Ovary (tissue), 9 donors: ENCODE data around the gene GADD45A. TPM values are rescaled to one million over a fixed set of nuclear protein-coding genes. Genes with fewer than 3 reads are reported as not detected.

Experiments used
- DNase-seq, 5 donors: peaks; one replicate each; pipeline ENCODE4 v3.0.0-alpha.2; 2019 to 2020
- H3K27ac ChIP-seq, 2 donors: fragments of 200-600 bp; one replicate each; pipeline versions ENCODE4 v1.5.1 to v1.8.0; 2019 to 2022
- H3K27me3 ChIP-seq: fragments of 200-600 bp; one replicate; pipeline ENCODE4 v1.8.0; 2022
- H3K36me3 ChIP-seq: fragments of 200-600 bp; sonication (generic); one replicate; pipeline ENCODE4 v1.5.1; 2019
- H3K4me1 ChIP-seq: one replicate; pipeline ENCODE4 v1.8.1; 2013; ENCODE audit warnings: mild to moderate bottlenecking, moderate library complexity; ENCODE audit not compliant: insufficient read depth
- H3K4me3 ChIP-seq: fragments of 200-600 bp; sonication (generic); one replicate; pipeline ENCODE4 v1.5.1; 2017
- H3K9me3 ChIP-seq, 2 donors: fragments of 200-600 bp in 1 of 2; sonication (generic) in 1 of 2; one replicate each; pipeline versions ENCODE4 v1.5.1 to v1.8.1; 2013 to 2019; ENCODE audit warnings: mild to moderate bottlenecking in 1 of 2, moderate library complexity in 1 of 2
- CTCF ChIP-seq, 3 donors: fragments of 450-650 bp in 2 of 3; fragments of 200-600 bp in 1 of 3; IDR thresholded peaks; one replicate each; pipeline versions ENCODE4 v1.5.1 to v1.8.0; 2016 to 2022; ENCODE audit warnings: antibody characterized with exemption in 3 of 3, mild to moderate bottlenecking in 1 of 3
- EP300 ChIP-seq: sonication (generic); formaldehyde crosslinking; IDR thresholded peaks from one replicate; pipeline ENCODE4 v1.6.1; 2017; ENCODE audit warnings: antibody characterized with exemption
- POLR2A ChIP-seq: fragments of 450-650 bp; IDR thresholded peaks from one replicate; pipeline ENCODE4 v1.6.1; 2017; ENCODE audit warnings: antibody characterized with exemption, mild to moderate bottlenecking, moderate library complexity
- WGBS, 3 donors: extraction: QIAGEN DNeasy Blood & Tissue Kit in 1 of 3; methylation state at CpG; one replicate each; pipeline versions ENCODE4 v1.1.5 to v1.1.7; 2013 to 2017; 5-methylcytosine and 5-hydroxymethylcytosine counted together
- intact Hi-C, 4 donors: fragments of 100-400 bp; cut with DNase I; formaldehyde crosslinking; loops; one replicate each; pipeline versions ENCODE4 v1.11.0 to v1.15.1; 2022 to 2023
- polyA plus RNA-seq, 2 donors: library from polyadenylated mRNA; stranded (reverse); fragments of 200-250 nt in 1 of 2; fragments of 350-450 nt in 1 of 2; fragmentation: Illumina TruSeq in 1 of 2; extraction: RNeasy Lipid Tissue Mini Kit (QIAGEN cat#74804) in 1 of 2; gene quantifications; one replicate each; pipeline ENCODE4 v1.2.3, GENCODE V29; 2013 to 2014
- total RNA-seq, 7 donors: library from RNA; depleted of rRNA in 2 of 7; stranded (reverse); fragments of >200 nt in 2 of 7; fragmentation: NEBNext Ultra II Directional in 3 of 7; extraction: Animal tissue kit (Norgen Biotek cat#: 25700) in 3 of 7; gene quantifications; one replicate each; pipeline versions ENCODE4 v1.1.0 to v1.2.4, GENCODE V29; 2016 to 2023
- donor health status: DM: no; HTN: no; CAD: no; lungs with moderate emphysema.
- donor health status: DM: no; HTN: no; CAD: no.
- donor health status: Bipolar disorder and iron deficiency.
- donor health status: DM: yes; HTN: yes; CAD: no.
- donor health status: DM: no; HTN: no; CAD: no.
- donor health status: DM: yes; HTN: yes; CAD: no.

The GADD45A gene
- total and polyA plus RNA-seq, 9 donors = 22.1 to 132 (median 37.5) TPM

GRCh38 chr1:67723126-67723525, 38.1 kb downstream of the GADD45A start:
- DNase-seq = no peak
- Histone ChIP-seq H3K27ac (no peak overlapping the region), H3K27me3 (no peaks in the 10 kb centered on the region), H3K36me3 (no peaks in the 10 kb centered on the region), H3K4me1 (peaks cover 15% of the 10 kb centered on the region), H3K9me3 (no peaks in the 10 kb centered on the region), H3K4me3 (no peak overlapping the region)
- WGBS, 3 donors = 45 to 56% (median 48%) methylated on average over 1 of the region's 1 CpG
- intact Hi-C loops = no loop called here
- no peak for TF ChIP-seq EP300
- TF ChIP-seq CTCF (IDR thresholded peaks at IDR 0.05) = no peak
- TF ChIP-seq POLR2A = no peak

GRCh38 chr1:67723620-67724019, 38.6 kb downstream of the GADD45A start:
- Histone ChIP-seq H3K27me3 (no peaks in the 10 kb centered on the region), H3K4me3 (no peak overlapping the region), H3K36me3 (no peaks in the 10 kb centered on the region), H3K27ac (no peak overlapping the region), H3K9me3 (no peaks in the 10 kb centered on the region), H3K4me1 (peaks cover 15% of the 10 kb centered on the region)
- 13 to 25% (median 24%) methylated on average over 2 of the region's 2 CpGs for WGBS, 3 donors
- DNase-seq = no peak
- intact Hi-C loops = no loop called here
- TF ChIP-seq CTCF (IDR thresholded peaks at IDR 0.05) (no peak), EP300 (no peak), POLR2A (no peak)

DNA sequence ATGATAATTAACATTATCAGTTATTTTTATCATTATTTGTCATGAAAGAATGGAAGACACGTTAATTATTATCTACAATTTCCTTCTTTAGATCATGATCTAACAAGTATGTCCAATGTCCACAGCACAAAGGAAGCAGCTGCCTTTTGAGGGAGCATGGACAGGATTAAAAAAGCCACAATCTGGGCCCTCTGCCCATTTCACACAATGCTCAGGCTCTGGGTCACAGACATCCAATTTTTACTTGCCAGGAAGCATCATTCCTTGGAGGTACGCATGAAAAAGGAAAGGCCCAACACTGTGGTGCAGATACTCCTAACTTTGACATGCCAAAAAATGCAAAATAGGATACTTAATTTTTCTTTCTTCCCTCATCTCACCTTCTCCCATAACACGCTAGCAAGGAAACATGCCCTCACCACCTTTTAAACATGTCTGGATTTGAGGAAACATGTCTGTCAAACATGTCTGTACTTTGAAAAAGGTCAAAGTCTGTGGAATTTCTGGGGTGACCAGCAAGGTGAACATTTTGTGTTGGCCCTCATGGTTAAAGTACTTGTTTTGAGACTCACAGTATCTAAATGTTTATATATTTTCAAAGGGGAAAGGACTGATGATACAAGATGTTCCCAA, 40.0 kb downstream of the GADD45A start:
- Histone ChIP-seq H3K4me1 (peaks cover 15% of the 10 kb centered on the region), H3K27ac (no peak overlapping the region), H3K9me3 (no peaks in the 10 kb centered on the region), H3K27me3 (no peaks in the 10 kb centered on the region), H3K4me3 (no peak overlapping the region), H3K36me3 (no peaks in the 10 kb centered on the region)
- no peak for DNase-seq
- TF ChIP-seq CTCF (IDR thresholded peaks at IDR 0.05) (no peak), POLR2A (no peak), EP300 (no peak)
- intact Hi-C loops = no loop called here
- whole genome bisulfite sequencing, 3 donors = 54 to 62% (median 60%) methylated on average over 3 of the region's 3 CpGs

DNA sequence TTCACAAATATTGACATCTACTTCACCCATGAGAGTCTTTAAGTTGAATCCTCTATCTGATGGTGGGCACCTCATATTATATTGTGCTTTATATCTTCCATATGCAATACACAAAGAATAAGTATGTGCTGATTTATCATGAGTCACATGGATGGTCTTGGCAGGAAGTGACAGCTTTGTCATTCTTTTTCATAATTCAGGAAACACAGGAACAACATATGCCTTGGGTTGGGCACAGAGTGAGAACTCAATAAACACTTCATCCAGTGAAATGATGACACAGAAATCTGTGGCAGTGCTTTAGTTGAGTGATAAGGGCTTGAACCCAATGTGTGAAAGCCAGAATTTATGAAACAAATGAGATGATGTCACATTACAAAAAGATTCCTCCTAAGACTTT, 41.2 kb downstream of the GADD45A start:
- Histone ChIP-seq H3K27ac (no peak overlapping the region), H3K36me3 (no peaks in the 10 kb centered on the region), H3K9me3 (no peaks in the 10 kb centered on the region), H3K27me3 (no peaks in the 10 kb centered on the region), H3K4me1 (peaks cover 15% of the 10 kb centered on the region), H3K4me3 (no peak overlapping the region)
- no peak for TF ChIP-seq CTCF (IDR thresholded peaks at IDR 0.05)
- TF ChIP-seq POLR2A = no peak
- TF ChIP-seq EP300 = no peak
- no peak for DNase-seq
- intact Hi-C loops = no loop called here
